Stimulated activated effector memory CD8-positive, alpha-beta T cell treated with anti-CD3 and anti-CD28 coated beads, Interleukin-12 subunit alpha, Interleukin-12 subunit beta, amount 100 ng/mL, for 72 hours (primary cell): Measurements from ENCODE around the gene COPS6.

Source experiments
- ATAC-seq: fragments of 150-1000 bp; cut with Tn5 transposase; 2 replicates; pipeline ENCODE4 v1.10.0; 2021
- DNase-seq, 2 donors: peaks; one replicate each; pipeline ENCODE4 v3.0.0; 2021 to 2022; ENCODE audit warnings: low spot score in 2 of 2
- H3K27ac Mint-ChIP-seq: one replicate; pipeline ENCODE4 v1.8.0; 2022; ENCODE audit warnings: mild to moderate bottlenecking, mixed read lengths
- H3K36me3 Mint-ChIP-seq: one replicate; pipeline ENCODE4 v1.8.0; 2022; ENCODE audit warnings: mild to moderate bottlenecking, mixed read lengths
- H3K4me1 Mint-ChIP-seq: one replicate; pipeline ENCODE4 v1.8.0; 2022; ENCODE audit warnings: mixed read lengths
- H3K4me3 Mint-ChIP-seq: one replicate; pipeline ENCODE4 v1.8.0; 2022; ENCODE audit warnings: mild to moderate bottlenecking, mixed read lengths
- H3K9me3 Mint-ChIP-seq: one replicate; pipeline ENCODE4 v1.8.0; 2022; ENCODE audit warnings: mixed read lengths

Gene COPS6

DNA sequence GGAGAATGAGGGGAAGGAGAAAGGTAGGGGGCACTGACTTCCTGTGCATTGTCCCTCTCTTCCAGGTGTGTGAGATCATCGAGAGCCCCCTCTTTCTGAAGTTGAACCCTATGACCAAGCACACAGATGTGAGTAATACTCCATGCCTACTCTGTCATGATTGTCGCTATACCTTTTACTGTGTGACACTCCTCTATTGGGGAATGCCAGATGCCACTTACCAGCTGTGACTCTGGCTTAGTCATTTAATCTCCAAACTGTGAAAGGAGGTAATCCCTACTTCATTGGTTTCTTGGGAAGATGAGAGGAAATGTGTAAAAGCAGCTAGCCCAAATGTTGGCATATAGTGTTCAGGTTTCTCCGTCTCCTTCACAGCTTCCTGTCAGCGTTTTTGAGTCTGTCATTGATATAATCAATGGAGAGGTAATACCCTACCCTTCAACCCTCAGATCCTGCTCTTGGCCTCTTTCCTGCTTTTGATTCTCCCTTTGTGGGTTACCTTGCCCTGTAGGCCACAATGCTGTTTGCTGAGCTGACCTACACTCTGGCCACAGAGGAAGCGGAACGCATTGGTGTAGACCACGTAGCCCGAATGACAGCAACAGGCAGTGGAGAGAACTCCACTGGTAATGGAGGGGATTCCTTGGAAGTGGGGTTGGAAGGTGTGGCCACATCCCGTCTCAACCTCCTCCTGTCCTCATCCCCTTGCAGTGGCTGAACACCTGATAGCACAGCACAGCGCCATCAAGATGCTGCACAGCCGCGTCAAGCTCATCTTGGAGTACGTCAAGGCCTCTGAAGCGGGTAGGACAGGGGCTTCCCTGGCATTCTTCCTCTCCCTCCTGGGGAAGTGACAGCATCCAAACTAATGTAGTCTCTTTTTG lies 2.0 kb downstream of the COPS6 start:
- Mint-ChIP-seq H3K4me3 (peak overlapping the region; percentile 87), H3K36me3 (peaks cover 79% of the 10 kb centered on the region), H3K27ac (peak overlapping the region; percentile 91), H3K4me1 (peaks cover 39% of the 10 kb centered on the region), H3K9me3 (no peaks in the 10 kb centered on the region)
- no peak for DNase-seq
- no peak for ATAC-seq

DNA sequence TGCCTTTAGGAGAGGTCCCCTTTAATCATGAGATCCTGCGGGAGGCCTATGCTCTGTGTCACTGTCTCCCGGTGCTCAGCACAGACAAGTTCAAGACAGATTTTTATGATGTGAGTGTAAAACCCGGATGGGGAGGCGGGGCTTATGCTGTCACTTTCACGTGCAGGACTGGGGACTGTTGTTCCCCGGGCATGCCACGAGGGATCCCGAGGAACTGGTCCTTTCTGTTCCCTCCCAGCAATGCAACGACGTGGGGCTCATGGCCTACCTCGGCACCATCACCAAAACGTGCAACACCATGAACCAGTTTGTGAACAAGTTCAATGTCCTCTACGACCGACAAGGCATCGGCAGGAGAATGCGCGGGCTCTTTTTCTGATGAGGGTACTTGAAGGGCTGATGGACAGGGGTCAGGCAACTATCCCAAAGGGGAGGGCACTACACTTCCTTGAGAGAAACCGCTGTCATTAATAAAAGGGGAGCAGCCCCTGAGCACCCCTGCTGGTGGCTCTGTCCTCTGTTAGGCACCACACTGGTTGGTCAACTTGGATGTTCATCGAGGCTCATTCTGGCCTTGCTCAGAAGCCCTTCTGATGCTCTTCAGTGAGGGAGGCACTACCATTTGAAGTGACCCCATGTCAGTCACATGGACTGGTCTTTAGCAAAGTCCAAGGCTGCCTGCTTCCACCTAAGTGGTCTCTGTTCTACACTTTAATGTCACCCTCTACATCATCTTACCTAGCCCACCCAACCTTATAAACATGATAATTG lies 2.8 kb downstream of the COPS6 start:
- ATAC-seq: peak; percentile 15
- DNase-seq: no peak
- H3K27ac Mint-ChIP-seq: peak overlapping the region; percentile 91
- no peak overlapping the region for H3K4me3 Mint-ChIP-seq
- H3K4me1 Mint-ChIP-seq: peaks cover 42% of the 10 kb centered on the region
- H3K36me3 Mint-ChIP-seq: peaks cover 87% of the 10 kb centered on the region
- no peaks in the 10 kb centered on the region for H3K9me3 Mint-ChIP-seq

DNA sequence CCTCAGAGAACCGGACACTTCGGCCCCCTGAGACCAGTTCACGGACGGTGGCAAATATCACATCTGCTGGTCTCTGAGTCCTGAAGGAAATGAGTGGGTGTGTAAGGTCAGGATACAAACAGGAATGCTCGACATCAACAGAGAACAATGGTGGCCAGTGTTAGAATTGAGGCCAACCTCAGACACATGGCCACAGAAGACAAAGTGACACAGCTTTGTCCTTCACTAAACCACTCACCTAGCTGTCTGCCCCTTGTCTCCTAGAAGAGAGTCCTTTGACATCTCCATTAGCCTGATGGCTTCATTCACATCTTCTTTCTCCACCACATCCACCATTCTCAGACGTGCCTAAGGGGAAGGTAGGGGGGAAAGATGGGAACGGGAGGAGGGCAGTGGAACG lies 4.3 kb downstream of the COPS6 start:
- DNase-seq (no peak), ATAC-seq (no peak)
- no peaks in the 10 kb centered on the region for H3K9me3 Mint-ChIP-seq
- H3K4me1 Mint-ChIP-seq: peaks cover 51% of the 10 kb centered on the region
- H3K4me3 Mint-ChIP-seq: no peak overlapping the region
- peak overlapping the region; percentile 67 for H3K27ac Mint-ChIP-seq
- H3K36me3 Mint-ChIP-seq: peaks cover 100% of the 10 kb centered on the region

DNA sequence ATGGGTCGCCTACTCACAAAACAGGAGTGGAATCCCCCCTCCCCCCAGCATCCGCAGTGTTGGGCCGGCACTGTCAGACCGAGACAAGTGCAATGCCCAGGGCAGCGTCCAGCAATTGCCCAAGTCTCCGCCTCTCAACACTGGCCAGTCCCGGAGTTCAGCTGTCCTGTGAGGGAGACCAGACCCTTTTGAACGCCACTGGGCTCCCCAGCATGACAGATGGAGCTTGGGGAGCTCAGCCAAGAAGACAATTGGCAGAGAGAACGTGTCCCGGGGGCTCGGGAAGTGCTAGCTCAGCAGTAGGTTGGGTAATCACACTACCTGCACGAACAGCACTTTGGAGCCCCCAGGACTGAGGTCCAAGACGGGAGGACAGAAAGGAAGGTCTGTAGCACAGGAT lies 4.7 kb downstream of the COPS6 start:
- Mint-ChIP-seq H3K4me3 (no peak overlapping the region), H3K9me3 (no peaks in the 10 kb centered on the region), H3K4me1 (peaks cover 56% of the 10 kb centered on the region), H3K36me3 (peaks cover 100% of the 10 kb centered on the region), H3K27ac (peak overlapping the region; percentile 67)
- DNase-seq: no peak
- ATAC-seq: no peak

DNA sequence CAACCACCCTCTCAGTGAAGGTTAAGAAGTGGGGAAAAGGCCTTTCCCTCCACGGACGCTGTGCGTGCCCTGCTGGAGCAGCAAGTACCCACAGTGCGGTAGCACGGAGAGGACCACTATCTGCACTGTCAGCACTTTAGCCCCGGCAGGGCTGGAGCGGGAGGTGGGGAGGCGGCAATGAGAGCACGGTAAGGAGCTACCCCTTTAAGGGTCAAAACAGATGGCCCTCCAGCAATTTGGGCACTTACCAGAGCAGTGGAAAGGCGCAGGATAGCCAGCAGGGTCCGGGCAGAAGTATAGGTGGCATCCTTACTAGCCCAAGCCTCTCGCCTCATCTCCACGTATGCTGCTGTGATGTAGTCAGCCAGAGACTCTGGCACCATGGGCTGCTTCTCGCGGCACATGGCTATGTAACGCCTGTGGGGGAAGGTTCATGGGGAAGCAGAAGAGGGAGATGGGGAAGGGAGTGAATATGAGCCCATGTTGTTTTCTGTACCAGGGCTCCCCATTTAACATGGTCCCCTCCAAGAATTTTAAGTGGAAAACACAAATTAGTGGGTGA lies 5.2 kb downstream of the COPS6 start:
- Mint-ChIP-seq H3K4me3 (no peak overlapping the region), H3K9me3 (no peaks in the 10 kb centered on the region), H3K27ac (peak overlapping the region; percentile 67), H3K4me1 (peaks cover 61% of the 10 kb centered on the region), H3K36me3 (peaks cover 100% of the 10 kb centered on the region)
- DNase-seq (no peak), ATAC-seq (no peak)

DNA sequence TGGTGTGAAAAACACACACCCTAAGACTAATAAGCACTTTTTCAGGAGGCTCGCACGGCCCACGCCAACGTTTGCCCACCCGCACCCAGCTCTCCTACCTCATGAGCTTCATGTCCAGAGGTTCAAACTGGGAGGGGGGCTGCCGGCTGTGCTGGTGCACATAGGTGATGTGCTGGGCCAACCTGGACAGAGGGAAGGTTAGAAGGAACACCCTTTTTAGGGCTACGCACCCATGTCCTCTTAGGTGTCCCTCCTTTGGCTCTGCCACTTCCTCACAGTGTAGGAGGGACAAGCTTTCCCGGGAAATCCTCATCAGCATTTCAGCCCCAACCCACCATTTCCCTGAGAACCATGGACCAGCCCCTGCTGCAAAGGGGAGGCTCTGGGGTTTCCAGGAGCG lies 6.5 kb downstream of the COPS6 start:
- Mint-ChIP-seq H3K4me3 (no peak overlapping the region), H3K9me3 (no peaks in the 10 kb centered on the region), H3K36me3 (peaks cover 100% of the 10 kb centered on the region), H3K27ac (peak overlapping the region; percentile 80), H3K4me1 (peaks cover 61% of the 10 kb centered on the region)
- DNase-seq: no peak
- ATAC-seq: no peak

DNA sequence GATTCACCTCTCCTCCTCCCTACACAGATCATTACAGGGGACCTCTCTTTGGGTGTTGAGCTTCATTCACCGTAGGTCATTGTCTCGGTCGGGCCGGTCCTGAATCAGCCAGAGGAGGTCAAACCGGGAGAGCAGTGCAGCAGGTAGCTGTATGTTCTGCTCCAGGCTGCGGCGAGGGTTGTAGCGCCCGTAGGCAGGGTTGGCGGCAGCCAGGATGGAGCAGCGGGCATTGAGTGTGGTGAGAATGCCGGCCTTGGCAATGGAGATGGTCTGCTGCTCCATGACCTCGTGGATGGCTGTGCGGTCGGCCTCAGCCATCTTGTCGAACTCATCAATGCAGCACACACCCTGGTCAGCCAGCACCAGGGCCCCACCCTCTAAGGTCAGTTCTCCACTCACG lies 6.9 kb downstream of the COPS6 start:
- ATAC-seq: no peak
- no peak overlapping the region for H3K4me3 Mint-ChIP-seq
- peaks cover 56% of the 10 kb centered on the region for H3K4me1 Mint-ChIP-seq
- H3K36me3 Mint-ChIP-seq: peaks cover 100% of the 10 kb centered on the region
- DNase-seq: no peak
- H3K27ac Mint-ChIP-seq: peak overlapping the region; percentile 80
- no peaks in the 10 kb centered on the region for H3K9me3 Mint-ChIP-seq

DNA sequence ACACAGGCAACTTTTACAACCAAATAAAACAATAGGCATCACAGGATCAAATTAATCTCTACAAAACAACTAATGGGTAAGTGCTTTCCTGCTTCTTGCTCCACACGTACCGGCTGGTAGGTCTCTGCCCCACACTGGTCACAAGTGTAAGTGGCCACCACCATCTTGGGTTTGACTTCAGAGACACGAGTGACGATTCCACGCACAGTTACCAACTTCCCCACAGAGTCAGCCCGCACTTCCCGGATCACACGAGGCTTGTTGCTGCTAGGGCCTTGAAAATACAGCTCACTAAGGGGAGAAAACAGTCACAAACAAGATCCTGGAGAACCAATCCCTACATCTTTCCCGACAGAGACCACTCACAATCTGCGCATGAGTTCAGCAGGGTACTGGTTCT lies 10.1 kb downstream of the COPS6 start:
- DNase-seq: no peak
- peak overlapping the region; percentile 98 for H3K27ac Mint-ChIP-seq
- H3K4me3 Mint-ChIP-seq: peak overlapping the region; percentile 90
- peaks cover 92% of the 10 kb centered on the region for H3K36me3 Mint-ChIP-seq
- ATAC-seq: no peak
- peaks cover 57% of the 10 kb centered on the region for H3K4me1 Mint-ChIP-seq
- H3K9me3 Mint-ChIP-seq: no peaks in the 10 kb centered on the region

DNA sequence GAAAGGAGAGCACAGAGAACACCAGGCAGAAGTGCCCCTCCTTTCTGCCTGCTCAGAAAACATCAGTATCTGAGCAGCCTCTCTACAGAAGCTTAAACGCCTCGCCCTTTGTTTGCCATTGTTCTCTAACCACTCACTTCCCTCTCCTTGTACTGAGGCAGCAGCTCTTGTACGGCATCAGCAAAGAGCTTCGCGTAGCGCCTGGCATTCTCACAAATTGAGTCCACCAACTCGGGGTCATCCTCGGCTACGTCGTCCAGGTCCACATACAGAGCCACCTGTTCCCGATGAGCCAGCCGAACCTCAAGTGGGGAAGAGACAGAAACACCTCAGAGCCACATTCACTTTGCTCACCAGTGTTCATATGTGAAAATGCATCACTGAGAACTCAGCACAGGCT lies 10.7 kb downstream of the COPS6 start:
- peak overlapping the region; percentile 98 for H3K27ac Mint-ChIP-seq
- DNase-seq: no peak
- H3K9me3 Mint-ChIP-seq: no peaks in the 10 kb centered on the region
- peak overlapping the region; percentile 90 for H3K4me3 Mint-ChIP-seq
- no peak for ATAC-seq
- peaks cover 90% of the 10 kb centered on the region for H3K36me3 Mint-ChIP-seq
- H3K4me1 Mint-ChIP-seq: peaks cover 56% of the 10 kb centered on the region

DNA sequence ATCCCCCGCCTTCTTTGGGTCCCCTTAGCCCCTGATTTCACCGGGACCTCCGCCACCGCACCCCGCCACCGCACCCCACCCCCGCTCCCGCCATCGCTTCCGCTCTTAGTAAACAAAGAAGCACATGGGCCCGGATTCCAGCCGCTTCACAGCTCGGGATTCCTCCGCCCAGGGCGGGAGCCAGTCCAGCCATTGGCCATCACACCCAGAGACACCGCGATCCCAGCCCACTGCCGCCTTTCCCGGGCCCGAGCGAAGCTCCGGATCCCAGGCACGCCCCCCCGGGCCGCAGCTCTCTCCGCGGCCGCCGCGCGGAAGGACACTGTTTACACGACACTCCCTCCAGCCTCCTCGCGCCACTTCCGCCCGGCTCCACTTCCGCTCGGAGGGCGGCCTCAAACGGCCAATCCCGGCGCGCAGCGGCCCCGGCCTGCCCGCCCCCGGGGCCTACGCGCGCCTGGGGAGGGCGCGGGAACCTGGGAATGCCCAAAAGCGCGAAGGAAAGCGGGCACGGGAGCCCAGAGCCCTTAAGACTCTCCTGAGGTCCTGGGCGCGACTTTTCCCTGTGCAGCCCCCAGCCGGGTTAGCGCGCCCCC lies 11.7 kb downstream of the COPS6 start:
- ATAC-seq (peak; percentile 86), DNase-seq (peak; percentile 85 to 92)
- Mint-ChIP-seq H3K36me3 (peaks cover 84% of the 10 kb centered on the region), H3K27ac (peak overlapping the region; percentile 98), H3K9me3 (no peaks in the 10 kb centered on the region), H3K4me3 (peak overlapping the region; percentile 90), H3K4me1 (peaks cover 51% of the 10 kb centered on the region)

DNA sequence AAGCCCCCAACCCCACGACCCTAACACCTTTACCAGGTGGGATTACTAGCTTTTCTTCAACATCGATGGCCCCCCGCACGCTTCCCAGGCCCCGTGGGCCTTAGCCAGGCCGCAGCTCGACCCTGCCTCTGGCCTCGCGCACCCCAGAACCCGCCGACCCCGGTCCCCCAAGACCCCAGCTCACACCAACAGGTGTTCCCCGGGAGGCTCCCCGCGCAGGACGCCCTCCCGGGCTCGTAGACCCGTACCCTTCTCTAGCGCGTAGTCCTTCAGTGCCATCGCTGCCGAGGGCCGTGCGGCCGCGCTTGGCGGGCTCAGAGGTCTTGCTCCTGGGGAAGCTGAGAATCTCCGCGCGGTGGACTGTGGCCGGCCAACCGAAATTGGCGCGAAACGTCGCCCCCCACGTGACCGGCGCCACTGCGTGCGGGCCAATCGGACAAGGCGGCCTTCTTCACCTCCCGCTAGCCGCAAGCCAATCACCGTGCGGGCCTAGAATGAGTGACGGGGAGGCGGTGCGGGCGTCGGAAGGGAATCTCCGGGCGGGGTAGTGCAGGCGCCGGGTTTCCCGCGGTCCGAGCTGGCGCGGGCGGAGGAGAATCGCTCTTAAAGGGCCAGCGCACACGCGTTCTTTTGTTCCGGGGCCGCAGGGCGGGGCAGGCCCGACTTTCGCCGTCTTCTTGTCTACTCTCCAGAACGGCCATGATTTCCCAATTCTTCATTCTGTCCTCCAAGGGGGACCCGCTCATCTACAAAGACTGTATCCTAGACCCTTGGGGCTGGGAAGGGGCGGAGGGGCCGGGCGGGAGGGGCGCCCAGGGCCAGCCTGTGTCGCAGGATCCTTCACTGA lies 12.5 kb downstream of the COPS6 start, which contains the start of the genes AP4M1 and MCM7:
Gene AP4M1 (plus strand): TSS at position 628 of the 847 bp plus-strand sequence. CDS start 72 bp downstream, at position 700.
Gene MCM7 (minus strand): TSS at position 382 of the 847 bp plus-strand sequence. CDS start 103 bp downstream, at position 279.
- H3K4me3 Mint-ChIP-seq: peak within 1 kb of the TSS; percentile 90
- no peaks in the 10 kb centered on the region for H3K9me3 Mint-ChIP-seq
- H3K27ac Mint-ChIP-seq: peak within 1 kb of the TSS; percentile 98
- ATAC-seq (peak; percentile 93), DNase-seq (peak; percentile 92 to 99)
- peaks cover 77% of the 10 kb centered on the region for H3K36me3 Mint-ChIP-seq
- peaks cover 46% of the 10 kb centered on the region for H3K4me1 Mint-ChIP-seq

DNA sequence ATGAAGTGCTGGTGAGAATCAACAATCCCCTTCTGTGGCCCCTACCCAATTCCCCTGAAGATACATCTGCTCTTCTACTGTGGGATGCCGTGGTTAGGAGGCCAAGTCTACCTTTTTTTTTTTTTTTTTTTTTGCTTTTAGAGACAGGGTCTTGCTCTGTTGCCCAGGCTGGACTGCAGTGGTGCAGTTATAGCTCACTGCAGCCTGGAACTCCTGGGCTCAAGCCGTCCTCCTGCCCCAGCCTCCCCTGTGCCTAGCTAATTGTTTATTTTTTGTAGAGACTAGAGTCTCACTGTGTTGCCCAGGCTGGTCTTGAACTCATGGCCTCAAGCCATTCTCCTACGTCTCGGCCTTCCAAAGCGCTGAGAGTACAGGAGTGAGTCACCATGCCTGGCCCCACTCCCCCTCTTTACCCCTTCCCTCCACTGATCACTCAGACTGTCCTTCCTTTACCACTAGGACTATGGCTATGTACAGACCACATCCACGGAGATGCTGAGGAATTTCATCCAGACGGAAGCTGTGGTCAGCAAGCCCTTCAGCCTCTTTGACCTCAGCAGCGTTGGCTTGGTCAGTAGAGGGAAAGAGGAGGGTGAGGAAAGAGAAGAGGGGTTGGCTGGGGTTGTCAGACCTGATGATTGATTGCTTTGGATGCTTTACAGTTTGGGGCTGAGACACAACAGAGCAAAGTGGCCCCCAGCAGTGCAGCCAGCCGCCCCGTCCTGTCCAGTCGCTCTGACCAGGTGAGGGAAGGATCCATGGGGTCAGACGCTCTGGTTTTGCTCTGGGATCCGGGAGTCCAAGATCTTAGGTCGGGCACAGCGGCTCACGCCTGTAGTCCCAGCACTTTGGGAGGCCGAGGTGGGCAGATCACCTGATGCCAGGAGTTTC lies 14.4 kb downstream of the COPS6 start:
- H3K4me3 Mint-ChIP-seq: peak overlapping the region; percentile 90
- ATAC-seq (no peak), DNase-seq (no peak)
- peak overlapping the region; percentile 98 for H3K27ac Mint-ChIP-seq
- peaks cover 74% of the 10 kb centered on the region for H3K36me3 Mint-ChIP-seq
- peaks cover 35% of the 10 kb centered on the region for H3K4me1 Mint-ChIP-seq
- H3K9me3 Mint-ChIP-seq: no peaks in the 10 kb centered on the region

DNA sequence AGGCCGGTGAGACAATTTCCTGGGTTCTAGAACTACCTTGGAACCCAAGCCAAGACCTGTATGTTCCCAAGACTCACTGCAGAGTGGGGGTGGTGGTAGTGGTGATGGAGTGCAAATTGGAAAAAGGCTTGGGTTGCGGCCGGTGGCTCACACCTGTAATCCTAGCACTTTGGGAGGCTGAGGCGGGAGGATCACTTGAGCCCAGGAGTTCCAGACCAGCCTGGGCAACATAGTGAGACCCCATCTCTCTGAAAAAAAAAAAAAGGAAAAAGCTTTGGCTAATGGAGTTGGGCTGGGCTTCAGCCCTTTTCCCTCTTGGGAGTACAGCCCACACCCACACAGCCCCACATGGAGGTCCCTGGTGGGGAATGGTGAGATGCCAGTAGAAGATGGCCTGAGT lies 16.8 kb downstream of the COPS6 start:
- no peak for ATAC-seq
- no peak overlapping the region for H3K27ac Mint-ChIP-seq
- no peak overlapping the region for H3K4me3 Mint-ChIP-seq
- DNase-seq: no peak
- peaks cover 74% of the 10 kb centered on the region for H3K36me3 Mint-ChIP-seq
- peaks cover 15% of the 10 kb centered on the region for H3K4me1 Mint-ChIP-seq
- H3K9me3 Mint-ChIP-seq: no peaks in the 10 kb centered on the region
